Memory B cell (primary cell): ENCODE data around the gene ATXN7L1.

Experiments used
- ATAC-seq: fragments of 150-1000 bp; cut with Tn5 transposase; 2 replicates; pipeline ENCODE4 v1.10.0; 2021; ENCODE audit warnings: low read depth, mild to moderate bottlenecking, moderate library complexity
- DNase-seq, 2 donors: peaks; one replicate each; pipeline ENCODE4 v3.0.0; 2022; ENCODE audit warnings: low spot score in 2 of 2
- H3K27ac Mint-ChIP-seq: one replicate; pipeline ENCODE4 v1.8.0; 2022; ENCODE audit warnings: mild to moderate bottlenecking, moderate library complexity, mixed read lengths
- H3K27me3 Mint-ChIP-seq: one replicate; pipeline ENCODE4 v1.8.0; 2022; ENCODE audit warnings: mixed read lengths
- H3K36me3 Mint-ChIP-seq: one replicate; pipeline ENCODE4 v1.8.0; 2022; ENCODE audit warnings: mild to moderate bottlenecking, mixed read lengths
- H3K4me1 Mint-ChIP-seq: one replicate; pipeline ENCODE4 v1.8.0; 2022; ENCODE audit warnings: mixed read lengths
- H3K4me3 Mint-ChIP-seq: one replicate; pipeline ENCODE4 v1.8.0; 2022; ENCODE audit warnings: mild to moderate bottlenecking, moderate library complexity, mixed read lengths
- H3K9me3 Mint-ChIP-seq: one replicate; pipeline ENCODE4 v1.8.0; 2022; ENCODE audit warnings: mixed read lengths

ATXN7L1 gene

DNA sequence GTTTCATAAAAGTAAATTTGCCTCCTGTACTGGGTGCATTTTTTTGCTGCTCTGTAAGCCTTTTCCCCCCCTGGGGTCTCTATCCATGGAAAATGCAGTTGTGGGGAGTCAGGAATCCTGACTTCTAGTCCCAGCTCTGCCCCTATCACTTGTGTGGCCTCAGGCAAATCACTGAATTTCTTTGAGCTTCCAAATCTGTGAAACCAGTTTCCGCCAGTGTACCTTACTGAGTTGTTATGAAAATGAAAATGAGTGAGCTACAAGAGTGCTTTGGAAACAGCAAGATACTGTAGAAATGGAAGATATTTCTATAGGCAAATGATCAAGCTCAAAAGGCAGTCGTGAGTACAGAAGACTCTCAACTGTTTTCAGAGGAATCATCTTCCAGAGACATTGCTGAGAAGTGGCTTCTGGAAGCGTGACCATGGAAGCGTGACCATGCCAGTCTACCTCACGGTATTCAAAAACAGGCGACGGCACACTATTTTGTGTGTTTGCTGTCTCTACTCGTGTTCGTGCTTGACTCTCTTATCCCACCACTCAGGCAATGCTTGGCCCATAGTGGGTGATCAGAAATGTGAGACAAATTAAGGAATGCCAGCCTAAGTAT lies 107.4 kb downstream of the ATXN7L1 start:
- H3K4me3 Mint-ChIP-seq, result peak overlapping the region; percentile 69
- DNase-seq (no peak), ATAC-seq (peak; percentile 19)
- peaks cover 7% of the 10 kb centered on the region for H3K27me3 Mint-ChIP-seq
- peaks cover 2% of the 10 kb centered on the region for H3K9me3 Mint-ChIP-seq
- H3K36me3 Mint-ChIP-seq, result peaks cover 2% of the 10 kb centered on the region
- H3K27ac Mint-ChIP-seq, result peak overlapping the region; percentile 56
- H3K4me1 Mint-ChIP-seq, result peaks cover 24% of the 10 kb centered on the region

DNA sequence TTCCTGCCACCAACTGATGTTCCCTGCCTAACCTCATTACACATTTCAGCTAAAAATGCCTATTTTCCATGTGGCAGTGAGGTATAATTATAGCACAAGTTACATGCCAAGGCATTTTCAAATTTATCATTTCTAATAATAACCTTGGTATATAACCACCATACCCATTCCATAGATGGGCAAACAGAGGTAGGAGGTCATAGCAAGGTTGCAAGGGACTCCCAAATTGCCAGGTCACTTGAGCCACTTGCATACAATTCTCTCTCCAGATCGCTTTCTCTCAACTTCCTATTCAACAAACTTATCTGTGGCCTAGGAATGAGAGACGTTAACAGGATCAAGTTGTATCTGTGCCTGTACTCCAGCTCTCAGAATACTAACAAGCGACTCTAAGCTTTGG lies 108.3 kb downstream of the ATXN7L1 start:
- ATAC-seq, result no peak
- Mint-ChIP-seq H3K9me3 (peaks cover 2% of the 10 kb centered on the region), H3K4me3 (no peak overlapping the region), H3K27me3 (peaks cover 7% of the 10 kb centered on the region), H3K36me3 (peaks cover 2% of the 10 kb centered on the region), H3K4me1 (peaks cover 20% of the 10 kb centered on the region), H3K27ac (no peak overlapping the region)
- no peak for DNase-seq

DNA sequence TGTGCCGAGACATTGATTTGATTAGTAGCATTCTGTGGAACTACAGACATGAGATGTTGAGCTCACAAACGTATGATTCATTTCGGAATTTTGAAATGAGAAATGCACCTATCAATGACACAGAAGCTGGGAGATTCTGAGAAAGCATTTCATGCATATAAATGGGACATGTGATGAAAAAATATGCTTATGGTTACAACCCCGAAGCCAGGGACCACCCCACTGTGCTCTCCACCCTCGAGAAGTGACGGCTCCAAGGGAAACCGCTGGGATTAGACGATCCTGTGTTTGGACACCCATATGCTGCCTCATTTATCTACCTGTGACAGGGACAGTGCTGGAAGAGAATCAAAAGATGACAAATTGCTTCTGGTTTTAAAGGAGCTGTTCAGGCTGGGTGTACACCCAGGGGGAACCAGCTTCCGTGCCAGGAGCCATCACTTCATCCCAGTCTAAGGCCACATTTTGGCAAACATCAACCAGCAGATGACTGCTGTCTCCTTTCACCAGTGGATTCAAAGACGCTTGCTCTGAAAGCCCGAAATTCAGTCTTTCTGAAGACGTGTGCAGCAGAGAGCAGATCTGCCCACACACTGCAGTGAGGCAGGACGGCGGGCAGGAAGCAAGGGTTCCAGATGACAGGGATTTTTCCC lies 109.9 kb downstream of the ATXN7L1 start:
- H3K27ac Mint-ChIP-seq, result no peak overlapping the region
- peaks cover 20% of the 10 kb centered on the region for H3K4me1 Mint-ChIP-seq
- H3K4me3 Mint-ChIP-seq, result peak overlapping the region; percentile 35
- no peak for ATAC-seq
- DNase-seq, result no peak
- H3K36me3 Mint-ChIP-seq, result peaks cover 2% of the 10 kb centered on the region
- peaks cover 7% of the 10 kb centered on the region for H3K27me3 Mint-ChIP-seq
- H3K9me3 Mint-ChIP-seq, result no peaks in the 10 kb centered on the region

DNA sequence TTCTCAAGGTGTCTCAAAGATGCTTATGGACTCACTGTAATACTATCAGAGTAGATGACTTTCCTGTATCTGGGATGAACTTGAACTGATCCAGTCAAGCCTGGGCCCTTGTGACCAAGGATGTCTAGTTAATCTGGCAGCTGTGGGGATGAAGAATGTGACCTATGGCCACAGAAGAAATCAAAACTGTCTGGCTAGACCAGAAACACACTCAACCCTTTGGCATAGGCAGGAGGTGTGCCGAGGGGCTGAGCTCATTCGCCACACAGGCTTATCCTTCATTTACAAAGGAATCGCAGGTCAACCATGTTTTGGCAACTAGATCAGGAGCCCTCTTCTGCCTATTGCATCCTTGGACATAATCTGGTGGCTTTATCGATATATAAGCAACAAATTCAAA lies 110.6 kb downstream of the ATXN7L1 start:
- no peak for DNase-seq
- Mint-ChIP-seq H3K27me3 (peaks cover 7% of the 10 kb centered on the region), H3K27ac (no peak overlapping the region), H3K36me3 (no peaks in the 10 kb centered on the region), H3K4me3 (no peak overlapping the region), H3K9me3 (no peaks in the 10 kb centered on the region), H3K4me1 (peaks cover 20% of the 10 kb centered on the region)
- ATAC-seq, result no peak

DNA sequence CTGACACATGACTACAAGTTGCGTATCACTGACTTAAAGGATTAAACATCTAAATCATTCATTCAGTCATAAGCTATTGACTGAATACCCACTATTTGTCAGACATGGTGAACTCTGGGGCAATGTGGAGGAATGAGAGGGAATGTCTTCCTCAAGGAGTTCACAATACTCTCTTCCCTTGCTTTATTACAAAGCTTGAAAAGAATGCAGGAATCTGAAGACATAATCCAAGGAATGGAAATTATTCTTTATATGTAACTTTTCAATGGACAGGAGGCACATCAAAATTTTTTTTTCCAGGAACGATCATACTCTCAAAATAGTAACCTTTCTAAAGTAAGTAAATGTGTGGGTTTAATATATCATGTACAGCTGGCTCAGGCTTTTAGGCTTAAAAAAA lies 111.9 kb downstream of the ATXN7L1 start:
- no peak overlapping the region for H3K27ac Mint-ChIP-seq
- H3K4me1 Mint-ChIP-seq, result peaks cover 15% of the 10 kb centered on the region
- no peak overlapping the region for H3K4me3 Mint-ChIP-seq
- H3K36me3 Mint-ChIP-seq, result no peaks in the 10 kb centered on the region
- no peaks in the 10 kb centered on the region for H3K9me3 Mint-ChIP-seq
- H3K27me3 Mint-ChIP-seq, result peaks cover 6% of the 10 kb centered on the region
- DNase-seq, result no peak
- no peak for ATAC-seq

DNA sequence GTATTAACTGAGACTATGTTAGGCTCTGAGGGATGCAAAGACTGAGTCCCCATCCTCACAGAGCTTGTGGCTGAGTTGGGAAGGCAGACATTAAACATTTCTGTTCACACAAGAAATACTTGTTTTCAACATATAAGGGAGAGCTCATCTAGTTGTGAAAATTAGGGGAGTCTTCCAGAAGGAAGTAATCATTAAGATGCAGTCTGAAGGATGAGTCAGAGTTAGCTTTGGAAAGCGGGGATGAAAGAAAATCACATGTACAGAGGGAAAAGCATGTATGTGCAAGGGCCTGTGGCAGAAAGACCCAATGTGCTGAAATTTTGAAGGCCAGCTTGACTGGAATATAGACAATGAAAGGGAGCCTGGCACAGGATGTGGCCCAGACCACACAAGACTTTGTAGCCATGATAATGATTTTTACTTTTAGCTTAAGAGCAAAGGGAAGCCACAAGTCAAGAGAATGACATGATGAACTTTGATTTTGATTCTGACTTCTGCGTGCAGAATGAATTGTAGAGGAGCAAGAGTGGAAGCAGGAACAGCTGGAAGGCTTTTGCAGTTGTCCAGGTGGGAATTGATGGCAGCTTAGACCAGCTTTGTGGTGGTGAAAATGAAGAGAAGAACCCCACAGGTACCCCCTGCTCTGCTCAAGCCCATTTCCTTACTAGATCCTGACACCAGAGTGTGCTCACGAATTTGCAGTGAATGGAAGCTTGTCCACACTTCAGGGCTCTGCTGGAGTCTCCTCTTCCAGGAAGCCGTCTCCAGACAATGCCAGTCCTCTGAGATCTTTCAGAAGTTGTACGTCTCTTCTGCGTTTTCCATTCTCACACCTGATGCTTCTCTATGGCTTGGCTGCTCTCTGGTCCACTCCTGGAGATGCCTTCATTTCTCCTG lies 115.6 kb downstream of the ATXN7L1 start:
- no peaks in the 10 kb centered on the region for H3K36me3 Mint-ChIP-seq
- no peaks in the 10 kb centered on the region for H3K9me3 Mint-ChIP-seq
- no peak for DNase-seq
- no peaks in the 10 kb centered on the region for H3K27me3 Mint-ChIP-seq
- no peak for ATAC-seq
- H3K4me1 Mint-ChIP-seq, result peaks cover 3% of the 10 kb centered on the region
- no peak overlapping the region for H3K27ac Mint-ChIP-seq
- no peak overlapping the region for H3K4me3 Mint-ChIP-seq

DNA sequence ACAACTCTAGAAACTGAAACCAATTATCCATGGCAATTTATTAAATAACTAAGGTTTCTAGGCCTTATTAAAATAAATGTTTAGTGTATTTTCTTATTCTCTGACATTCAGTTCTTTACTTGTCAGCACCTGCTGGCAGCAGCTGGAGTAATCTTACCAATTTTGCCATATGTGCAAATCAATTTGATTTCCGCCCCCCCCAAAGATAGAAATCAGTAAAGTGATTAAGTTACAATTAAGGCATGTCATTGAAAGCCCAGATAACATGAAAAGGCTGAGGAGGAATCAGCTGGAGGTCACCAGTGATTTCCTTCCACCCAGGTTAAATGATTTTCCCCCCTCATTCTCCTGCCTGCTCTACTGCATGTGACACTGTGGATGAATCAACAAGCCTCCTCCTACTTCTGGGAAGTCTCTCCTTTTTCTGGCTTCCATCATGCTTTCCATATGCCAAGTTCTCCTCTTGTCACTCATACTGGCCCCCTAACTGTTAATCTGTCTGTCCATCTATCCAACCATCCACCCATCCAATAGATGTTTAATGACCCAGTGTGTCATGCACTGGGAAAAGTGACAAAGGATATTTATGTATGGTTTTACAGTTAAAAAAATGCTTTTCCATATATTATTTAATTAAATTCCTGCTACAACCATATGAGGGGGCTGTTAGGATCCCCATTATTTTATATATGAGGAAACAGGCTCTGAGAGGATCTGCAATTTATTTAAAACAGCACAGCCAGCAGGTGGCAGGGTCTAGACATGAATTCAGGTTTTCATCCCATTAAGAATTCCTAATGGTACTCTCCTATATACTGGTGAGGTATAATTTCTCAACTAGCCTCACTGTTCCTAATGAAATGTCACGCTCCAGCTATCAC lies 116.5 kb downstream of the ATXN7L1 start:
- Mint-ChIP-seq H3K27me3 (no peaks in the 10 kb centered on the region), H3K9me3 (no peaks in the 10 kb centered on the region), H3K36me3 (no peaks in the 10 kb centered on the region), H3K4me3 (no peak overlapping the region), H3K4me1 (no peaks in the 10 kb centered on the region), H3K27ac (no peak overlapping the region)
- DNase-seq (no peak), ATAC-seq (no peak)

DNA sequence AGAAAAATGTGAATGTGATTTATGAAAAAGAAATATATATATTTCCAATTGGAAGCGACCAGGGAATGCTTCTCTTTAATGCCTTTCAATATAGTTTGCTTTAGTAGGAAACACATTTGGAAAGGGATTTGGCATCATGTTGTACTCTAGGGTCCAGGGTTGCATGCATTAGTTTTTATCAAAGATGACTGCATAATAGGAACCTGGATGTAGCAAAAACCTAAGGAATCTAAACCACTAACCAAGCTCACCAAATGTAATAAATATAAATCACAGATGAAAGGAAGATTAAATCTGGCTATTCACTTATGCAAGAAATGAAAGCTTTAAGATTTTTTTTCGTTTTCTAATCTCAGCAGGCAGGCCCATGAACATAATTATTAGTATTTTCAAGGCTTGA lies 120.0 kb downstream of the ATXN7L1 start:
- Mint-ChIP-seq H3K4me1 (no peaks in the 10 kb centered on the region), H3K9me3 (no peaks in the 10 kb centered on the region), H3K36me3 (no peaks in the 10 kb centered on the region), H3K4me3 (no peak overlapping the region), H3K27me3 (no peaks in the 10 kb centered on the region), H3K27ac (no peak overlapping the region)
- ATAC-seq (no peak), DNase-seq (no peak)

DNA sequence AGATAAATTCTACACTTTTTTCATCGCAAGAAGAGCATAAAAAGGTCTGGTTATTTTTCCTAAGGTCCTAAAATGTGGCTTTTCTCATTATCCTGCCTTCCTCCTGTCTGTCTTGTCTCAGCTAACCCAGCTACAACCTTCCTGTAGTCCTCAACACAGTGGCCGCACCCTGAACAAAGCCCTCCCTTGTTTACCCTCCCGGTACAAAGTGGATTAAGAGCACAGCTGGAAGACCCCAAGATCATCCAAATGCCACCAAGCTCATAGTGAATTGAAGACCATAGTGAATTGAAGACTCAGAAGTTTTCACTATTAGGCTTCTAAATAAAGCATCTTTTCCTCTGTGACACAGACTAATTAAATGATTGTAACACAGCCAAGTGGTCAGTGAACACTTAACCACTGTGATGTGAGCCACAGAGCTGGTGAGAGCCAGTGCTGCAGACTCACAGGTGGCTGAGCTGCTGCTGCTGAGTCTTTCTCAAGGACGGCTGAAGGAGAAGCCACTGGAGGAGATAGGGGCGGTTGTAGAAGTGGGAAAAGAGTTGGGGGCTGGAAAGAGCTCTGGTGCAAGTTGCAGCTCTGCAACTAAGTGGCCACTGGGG lies 123.6 kb downstream of the ATXN7L1 start:
- ATAC-seq (no peak), DNase-seq (no peak)
- H3K4me1 Mint-ChIP-seq, result no peaks in the 10 kb centered on the region
- no peaks in the 10 kb centered on the region for H3K9me3 Mint-ChIP-seq
- H3K4me3 Mint-ChIP-seq, result no peak overlapping the region
- H3K27ac Mint-ChIP-seq, result no peak overlapping the region
- H3K36me3 Mint-ChIP-seq, result no peaks in the 10 kb centered on the region
- H3K27me3 Mint-ChIP-seq, result peaks cover 2% of the 10 kb centered on the region

DNA sequence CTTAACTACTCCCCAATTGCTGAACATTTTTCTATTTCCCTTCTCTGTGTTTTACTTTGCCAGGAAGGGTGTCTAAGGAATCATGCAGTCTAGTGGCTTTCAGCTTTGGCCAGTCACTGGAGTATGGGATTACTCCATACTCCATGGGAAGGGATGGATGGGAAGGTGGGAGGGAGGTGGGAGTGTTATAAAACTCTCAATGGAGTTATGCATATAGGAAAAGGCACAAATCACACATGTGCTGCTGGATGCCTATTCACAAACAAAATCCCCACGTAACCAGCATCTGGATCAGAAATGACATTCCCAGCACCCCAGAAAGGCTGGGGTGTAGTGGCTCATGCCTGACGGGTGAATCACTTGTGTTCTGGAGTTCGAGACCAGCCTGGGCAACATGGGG lies 125.3 kb downstream of the ATXN7L1 start:
- H3K9me3 Mint-ChIP-seq, result no peaks in the 10 kb centered on the region
- H3K36me3 Mint-ChIP-seq, result no peaks in the 10 kb centered on the region
- DNase-seq, result no peak
- no peak for ATAC-seq
- no peaks in the 10 kb centered on the region for H3K4me1 Mint-ChIP-seq
- peaks cover 2% of the 10 kb centered on the region for H3K27me3 Mint-ChIP-seq
- no peak overlapping the region for H3K27ac Mint-ChIP-seq
- no peak overlapping the region for H3K4me3 Mint-ChIP-seq

DNA sequence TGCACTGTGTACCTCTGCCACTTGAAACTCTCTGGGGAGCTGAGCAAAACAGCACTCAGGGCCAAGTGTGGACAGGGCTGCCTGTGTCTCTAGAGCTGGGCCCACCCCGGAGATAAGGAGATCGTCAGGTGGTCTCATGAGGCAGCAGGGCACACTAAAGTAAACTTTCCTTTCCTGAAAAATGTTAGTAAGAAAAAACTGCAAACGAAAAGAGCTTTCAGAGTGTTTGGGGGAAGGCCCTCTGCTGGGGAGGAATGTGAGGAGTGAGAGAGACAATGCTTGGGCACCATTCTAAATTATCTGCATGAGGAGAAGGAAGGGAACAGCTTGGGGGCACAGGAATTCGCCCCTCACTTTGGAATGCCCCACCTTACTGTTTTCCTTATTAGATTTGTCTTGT lies 127.7 kb downstream of the ATXN7L1 start:
- Mint-ChIP-seq H3K27ac (no peak overlapping the region), H3K4me1 (peaks cover 2% of the 10 kb centered on the region), H3K36me3 (no peaks in the 10 kb centered on the region), H3K9me3 (no peaks in the 10 kb centered on the region), H3K4me3 (no peak overlapping the region), H3K27me3 (peaks cover 2% of the 10 kb centered on the region)
- DNase-seq (no peak), ATAC-seq (no peak)

DNA sequence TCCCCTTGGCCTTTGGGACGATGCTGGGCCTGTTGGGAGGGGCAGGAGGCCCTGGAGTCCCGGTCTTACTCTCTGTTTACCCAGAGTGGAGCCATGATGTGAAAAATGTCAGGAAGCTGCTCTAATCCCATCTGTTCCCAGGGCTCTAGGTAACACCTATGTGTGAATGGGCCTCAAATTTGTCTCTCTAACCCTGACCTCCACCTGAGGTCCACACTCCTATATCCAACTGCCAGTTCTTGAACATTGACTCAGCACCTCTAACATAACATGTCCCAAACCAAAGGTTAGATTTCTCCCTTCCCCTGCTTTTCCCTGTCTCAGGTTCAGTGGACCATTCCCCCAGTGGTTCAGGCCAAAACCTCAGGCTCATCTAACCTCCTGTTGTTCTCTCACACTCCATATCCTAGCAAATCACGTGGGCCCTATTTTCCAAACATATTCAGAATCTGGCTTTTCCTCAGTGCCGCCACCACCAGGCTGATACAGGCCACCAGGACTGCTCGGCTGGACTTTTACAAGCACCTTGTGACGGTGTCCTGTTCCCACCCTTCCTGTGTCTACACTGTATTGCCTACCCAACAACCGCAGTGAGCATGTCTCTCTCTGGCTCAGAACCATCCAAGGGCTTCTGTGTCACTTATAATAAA lies 130.6 kb downstream of the ATXN7L1 start:
- no peaks in the 10 kb centered on the region for H3K36me3 Mint-ChIP-seq
- DNase-seq (no peak), ATAC-seq (no peak)
- H3K4me1 Mint-ChIP-seq, result peaks cover 13% of the 10 kb centered on the region
- no peak overlapping the region for H3K4me3 Mint-ChIP-seq
- H3K9me3 Mint-ChIP-seq, result no peaks in the 10 kb centered on the region
- peaks cover 1% of the 10 kb centered on the region for H3K27me3 Mint-ChIP-seq
- no peak overlapping the region for H3K27ac Mint-ChIP-seq

DNA sequence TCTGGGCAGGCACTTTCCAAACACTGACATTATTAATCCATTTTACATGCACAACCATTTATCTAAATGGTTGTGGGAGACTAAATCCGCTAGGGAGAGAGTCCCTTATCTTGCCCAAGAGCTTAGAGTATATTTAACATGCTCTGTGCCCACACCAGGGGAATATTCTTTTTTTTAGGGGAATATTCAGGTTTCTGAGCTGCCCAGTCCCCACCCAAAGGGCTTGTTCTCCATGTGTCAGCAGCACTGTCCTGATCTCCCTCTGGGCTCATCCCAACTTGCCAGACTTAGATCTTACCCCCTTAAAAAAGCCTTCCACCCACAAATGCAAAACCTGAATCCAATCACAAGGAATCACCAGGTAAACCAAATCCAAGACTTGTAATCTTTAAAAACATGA lies 132.1 kb downstream of the ATXN7L1 start:
- Mint-ChIP-seq H3K4me3 (no peak overlapping the region), H3K4me1 (peaks cover 13% of the 10 kb centered on the region)

More for the DNA sequence above, 132.1 kb downstream of the ATXN7L1 start:
- DNase-seq (no peak), ATAC-seq (no peak)
- Mint-ChIP-seq H3K9me3 (no peaks in the 10 kb centered on the region), H3K27me3 (no peaks in the 10 kb centered on the region), H3K36me3 (no peaks in the 10 kb centered on the region), H3K27ac (no peak overlapping the region)
